Glutamatergic neuron (in vitro differentiated cells): ENCODE measurements around the gene IL16. TPM values are rescaled to one million over a fixed set of nuclear protein-coding genes. Genes with fewer than 3 reads are reported as not detected.
A peak's percentile ranks its signal among the peaks of the same experiment; 100 is the strongest.

Experiments used
- DNase-seq: peaks from one replicate; pipeline ENCODE4 v3.0.0; 2022
- H3K27ac Mint-ChIP-seq: one replicate; pipeline ENCODE4 v1.8.0; 2020; ENCODE audit warnings: mild to moderate bottlenecking, mixed read lengths, inconsistent platforms; ENCODE audit not compliant: unreplicated experiment
- H3K27me3 Mint-ChIP-seq: one replicate; pipeline ENCODE4 v1.8.0; 2020; ENCODE audit warnings: mild to moderate bottlenecking, moderate library complexity, mixed read lengths, inconsistent platforms; ENCODE audit not compliant: unreplicated experiment
- H3K36me3 Mint-ChIP-seq: one replicate; pipeline ENCODE4 v1.8.0; 2020; ENCODE audit warnings: mild to moderate bottlenecking, mixed read lengths, inconsistent platforms; ENCODE audit not compliant: unreplicated experiment
- H3K4me1 Mint-ChIP-seq: one replicate; pipeline ENCODE4 v1.8.0; 2020; ENCODE audit warnings: mild to moderate bottlenecking, low read depth, mixed read lengths, inconsistent platforms; ENCODE audit not compliant: unreplicated experiment
- H3K4me3 Mint-ChIP-seq: one replicate; pipeline ENCODE4 v1.8.0; 2020; ENCODE audit warnings: mild to moderate bottlenecking, mixed read lengths, inconsistent platforms; ENCODE audit not compliant: unreplicated experiment
- H3K9me3 Mint-ChIP-seq: one replicate; pipeline ENCODE4 v1.8.0; 2020; ENCODE audit warnings: mild to moderate bottlenecking, moderate library complexity, mixed read lengths, inconsistent platforms; ENCODE audit not compliant: unreplicated experiment
- total RNA-seq: library from RNA; stranded (reverse); fragmentation: NEBNext Ultra II Directional; extraction: Animal tissue kit (Norgen Biotek cat#: 25700); gene quantifications from one replicate; pipeline ENCODE4 v1.2.1, GENCODE V29; 2021; ENCODE audit not compliant: unreplicated experiment
- TF ChIP-seq, protein P1 (sequence below): fragments of 200-600 bp; sonication (generic); IDR thresholded peaks from one replicate; pipeline ENCODE4 v1.5.0; 2021; ENCODE audit not compliant: partially characterized antibody, unreplicated experiment

The IL16 gene
- total RNA-seq, 1 donor from 2014 or later = 0.27 TPM

DNA sequence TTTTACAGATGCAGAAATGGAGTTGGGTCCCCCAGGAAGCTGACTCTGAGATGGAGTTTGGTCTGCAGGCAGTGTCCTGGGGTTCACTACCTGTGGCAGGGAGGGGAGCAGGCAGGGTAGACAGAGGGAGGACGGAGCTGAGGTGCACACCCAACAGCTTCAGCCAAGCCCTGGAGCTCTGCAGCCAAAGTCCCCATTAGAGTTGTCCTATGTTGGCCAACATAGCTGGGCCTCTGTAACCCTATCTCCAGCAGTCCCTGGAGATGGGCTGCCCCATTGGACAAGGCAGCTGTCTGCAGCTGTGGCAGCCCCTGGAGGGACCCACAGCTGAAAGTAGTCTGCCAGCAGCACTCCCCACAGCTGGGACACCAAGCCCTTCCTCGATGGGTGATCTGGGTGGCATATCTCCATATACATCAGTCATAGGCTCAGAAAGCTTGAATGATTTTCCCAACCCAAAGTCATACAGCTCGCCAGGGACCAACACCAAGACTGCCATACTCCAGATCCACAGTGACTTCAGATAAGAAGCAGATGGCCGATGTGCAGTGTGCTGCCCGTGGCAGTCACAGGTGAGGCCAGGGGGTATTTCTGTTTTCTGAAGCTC, 95.3 kb downstream of the IL16 start:
- no peak for DNase-seq
- Mint-ChIP-seq H3K36me3 (no peaks in the 10 kb centered on the region), H3K27ac (no peak overlapping the region), H3K27me3 (peaks cover 3% of the 10 kb centered on the region), H3K4me3 (no peak overlapping the region), H3K4me1 (no peaks in the 10 kb centered on the region), H3K9me3 (peaks cover 4% of the 10 kb centered on the region)
- TF ChIP-seq, protein P1, sequence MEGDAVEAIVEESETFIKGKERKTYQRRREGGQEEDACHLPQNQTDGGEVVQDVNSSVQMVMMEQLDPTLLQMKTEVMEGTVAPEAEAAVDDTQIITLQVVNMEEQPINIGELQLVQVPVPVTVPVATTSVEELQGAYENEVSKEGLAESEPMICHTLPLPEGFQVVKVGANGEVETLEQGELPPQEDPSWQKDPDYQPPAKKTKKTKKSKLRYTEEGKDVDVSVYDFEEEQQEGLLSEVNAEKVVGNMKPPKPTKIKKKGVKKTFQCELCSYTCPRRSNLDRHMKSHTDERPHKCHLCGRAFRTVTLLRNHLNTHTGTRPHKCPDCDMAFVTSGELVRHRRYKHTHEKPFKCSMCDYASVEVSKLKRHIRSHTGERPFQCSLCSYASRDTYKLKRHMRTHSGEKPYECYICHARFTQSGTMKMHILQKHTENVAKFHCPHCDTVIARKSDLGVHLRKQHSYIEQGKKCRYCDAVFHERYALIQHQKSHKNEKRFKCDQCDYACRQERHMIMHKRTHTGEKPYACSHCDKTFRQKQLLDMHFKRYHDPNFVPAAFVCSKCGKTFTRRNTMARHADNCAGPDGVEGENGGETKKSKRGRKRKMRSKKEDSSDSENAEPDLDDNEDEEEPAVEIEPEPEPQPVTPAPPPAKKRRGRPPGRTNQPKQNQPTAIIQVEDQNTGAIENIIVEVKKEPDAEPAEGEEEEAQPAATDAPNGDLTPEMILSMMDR = no peak

DNA sequence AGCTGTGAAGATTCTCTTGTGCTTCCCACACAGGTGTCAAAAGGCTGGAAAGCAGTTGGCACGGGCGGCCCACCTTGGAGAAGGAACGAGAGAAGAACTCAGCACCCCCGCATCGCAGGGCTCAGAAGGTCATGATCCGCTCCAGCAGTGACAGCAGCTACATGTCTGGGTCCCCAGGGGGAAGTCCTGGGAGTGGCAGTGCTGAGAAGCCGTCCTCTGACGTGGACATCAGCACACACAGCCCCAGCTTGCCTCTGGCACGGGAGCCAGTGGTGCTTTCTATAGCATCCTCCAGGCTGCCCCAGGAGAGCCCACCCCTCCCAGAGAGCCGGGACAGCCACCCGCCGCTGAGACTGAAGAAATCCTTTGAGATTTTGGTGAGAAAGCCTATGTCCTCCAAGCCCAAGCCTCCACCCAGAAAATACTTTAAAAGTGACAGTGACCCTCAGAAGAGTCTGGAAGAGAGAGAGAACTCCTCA, 95.9 kb downstream of the IL16 start:
- Mint-ChIP-seq H3K27me3 (peaks cover 3% of the 10 kb centered on the region), H3K4me1 (no peaks in the 10 kb centered on the region), H3K9me3 (peaks cover 4% of the 10 kb centered on the region), H3K27ac (no peak overlapping the region), H3K4me3 (no peak overlapping the region), H3K36me3 (no peaks in the 10 kb centered on the region)
- TF ChIP-seq, protein P1 = no peak
- DNase-seq = no peak

DNA sequence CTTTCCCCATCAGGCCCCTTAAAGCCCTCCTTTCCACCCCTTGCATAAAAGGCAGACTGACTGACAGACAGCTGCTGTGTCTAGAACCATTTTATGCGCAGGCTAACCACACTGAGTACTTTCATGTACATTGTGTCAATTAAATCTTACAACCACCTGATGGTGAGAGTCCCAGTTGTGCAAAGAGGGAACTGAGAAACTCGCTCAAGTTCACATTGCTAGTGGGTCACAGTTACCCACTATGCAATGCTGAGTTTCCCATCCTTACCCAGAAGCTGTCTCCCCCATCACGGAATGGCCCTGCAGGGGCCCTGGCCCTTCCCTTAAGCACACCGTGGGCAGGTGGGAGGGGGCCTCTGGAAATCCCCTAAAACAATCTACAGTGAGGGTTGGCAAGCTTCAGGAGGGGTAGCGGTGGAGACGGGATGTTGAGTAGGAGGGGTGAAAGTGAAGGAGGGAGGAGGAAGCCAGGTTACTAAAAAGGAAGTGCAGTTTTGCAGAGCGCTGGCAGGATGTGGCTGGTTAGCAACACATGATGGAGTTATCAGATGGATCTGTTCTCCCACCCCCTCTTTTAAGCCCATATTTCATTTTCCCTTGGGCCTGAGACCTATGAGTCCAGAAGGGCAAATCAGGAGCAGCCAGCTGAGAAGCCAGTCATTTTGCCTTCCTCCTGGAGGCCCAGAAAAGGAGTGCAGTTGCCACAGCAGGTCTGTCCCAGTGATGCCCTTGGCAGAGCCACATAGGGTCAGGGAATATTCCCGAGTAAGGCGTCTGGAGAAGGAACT, 97.2 kb downstream of the IL16 start:
- DNase-seq = no peak
- Mint-ChIP-seq H3K4me3 (no peak overlapping the region), H3K27ac (peak overlapping the region; percentile 28), H3K27me3 (peaks cover 3% of the 10 kb centered on the region), H3K4me1 (no peaks in the 10 kb centered on the region), H3K9me3 (peaks cover 4% of the 10 kb centered on the region), H3K36me3 (no peaks in the 10 kb centered on the region)
- TF ChIP-seq, protein P1 = no peak

DNA sequence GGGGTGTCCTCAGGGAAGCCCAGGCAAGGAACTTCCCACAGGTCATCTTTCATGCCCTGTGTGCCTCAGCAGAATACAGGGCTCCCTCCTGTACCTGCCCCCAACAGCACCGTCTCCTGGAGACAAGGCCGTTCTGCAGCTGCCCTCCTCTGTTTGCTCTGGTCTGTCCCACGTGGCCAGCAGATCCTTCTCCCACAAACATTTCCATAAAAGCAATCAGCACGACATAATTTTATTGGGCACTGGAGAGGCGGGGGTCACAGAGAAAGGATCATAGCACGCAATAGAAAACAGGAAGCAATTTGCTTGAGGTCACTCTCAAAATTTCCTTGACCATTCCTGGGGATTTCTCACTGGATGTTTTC, 97.8 kb downstream of the IL16 start:
- Mint-ChIP-seq H3K36me3 (no peaks in the 10 kb centered on the region), H3K27me3 (peaks cover 3% of the 10 kb centered on the region), H3K27ac (no peak overlapping the region), H3K4me1 (no peaks in the 10 kb centered on the region), H3K9me3 (peaks cover 4% of the 10 kb centered on the region), H3K4me3 (no peak overlapping the region)
- TF ChIP-seq, protein P1 = no peak
- no peak for DNase-seq
